A549 (cell line): ENCODE measurements around the gene ZCCHC17. TPM values are rescaled to one million over a fixed set of nuclear protein-coding genes. Genes with fewer than 3 reads are reported as not detected.

Experiments
- ATAC-seq, 2 experiments: fragments of 200-7000 bp in 1 of 2; fragments of >200 bp in 1 of 2; cut with Nextera tagmentation in 1 of 2; cut with Tn5 transposase in 1 of 2; 3 replicates each; pipeline versions ENCODE4 v1.8.0 to v1.9.1; 2018 to 2020; ENCODE audit warnings: mild to moderate bottlenecking in 1 of 2, moderate library complexity in 1 of 2
- CTCF ChIA-PET: fragments of 300-600 bp; sonication (Branson Sonifier 250); formaldehyde crosslinking; extraction: SDS; loops from one replicate; lab custom pipeline; 2021; ENCODE audit warnings: antibody characterized with exemption, inconsistent platforms; lab: Yijun Ruan, JAX
- POLR2A ChIA-PET: fragments of 350-600 bp; formaldehyde crosslinking; extraction: SDS; loops from one replicate; lab custom pipeline; 2021; ENCODE audit warnings: antibody characterized with exemption, inconsistent platforms; lab: Yijun Ruan, JAX
- DNase-seq, 2 experiments: peaks; one replicate each; pipeline versions ENCODE4 v3.0.0 to v3.0.0-alpha.2; 2011 to 2016; ENCODE audit warnings: low read depth in 1 of 2, low spot score in 1 of 2
- FAIRE-seq: peaks from 2 replicates; lab custom pipeline; 2011; peaks lifted over from hg19 to GRCh38; lab: Jason Lieb, UNC
- H3K27ac ChIP-seq, 2 experiments: fragments of >200 bp; sonication (Bioruptor Twin); formaldehyde crosslinking; 3 replicates each; pipeline ENCODE4 v1.5.1; 2016 to 2017
- H3K4me1 ChIP-seq: fragments of >200 bp; sonication (Bioruptor Twin); formaldehyde crosslinking; 3 replicates; pipeline ENCODE4 v1.6.1; 2016
- H3K4me2 ChIP-seq: fragments of >200 bp; sonication (Bioruptor Twin); formaldehyde crosslinking; 3 replicates; pipeline ENCODE4 v1.6.1; 2016
- H3K4me3 ChIP-seq: fragments of >200 bp; sonication (Bioruptor Twin); formaldehyde crosslinking; 3 replicates; pipeline ENCODE4 v1.5.1; 2016
- H3K9me3 ChIP-seq: fragments of >200 bp; sonication (Bioruptor Twin); formaldehyde crosslinking; 3 replicates; pipeline ENCODE4 v1.6.1; 2016
- BCL3 ChIP-seq: fragments of >200 bp; sonication (Bioruptor Twin); formaldehyde crosslinking; IDR thresholded peaks from 3 replicates; pipeline ENCODE4 v1.6.1; 2016
- CBX2 ChIP-seq: fragments of 200-600 bp; sonication (generic); IDR thresholded peaks from 2 replicates; pipeline ENCODE4 v1.6.1; 2016; ENCODE audit warnings: low read depth, mild to moderate bottlenecking, borderline replicate concordance
- CTCF ChIP-seq: fragments of >200 bp; sonication (Bioruptor Twin); formaldehyde crosslinking; IDR thresholded peaks from 3 replicates; pipeline ENCODE4 v1.5.1; 2016
- E2F6 ChIP-seq: IDR thresholded peaks from 2 replicates; pipeline ENCODE4 v1.6.1; 2012; ENCODE audit warnings: low read depth, borderline replicate concordance
- FOSB ChIP-seq: fragments of 250-450 bp; sonication (Bioruptor Pico); IDR thresholded peaks from 2 replicates; pipeline ENCODE4 v1.5.0; 2020; ENCODE audit warnings: mild to moderate bottlenecking, moderate library complexity
- HOXB13 ChIP-seq: fragments of 250-450 bp; sonication (Bioruptor Pico); IDR thresholded peaks from 2 replicates; pipeline ENCODE4 v1.5.0; 2020; ENCODE audit warnings: low read depth, mild to moderate bottlenecking, moderate library complexity
- NFE2L2 ChIP-seq: fragments of 150-350 bp; conservative IDR thresholded peaks from 2 replicates; pipeline ENCODE4 v1.6.1; 2014; ENCODE audit warnings: low read length
- NPAS2 ChIP-seq: fragments of 250-450 bp; sonication (Bioruptor Pico); IDR thresholded peaks from 2 replicates; pipeline ENCODE4 v1.8.0; 2022; ENCODE audit warnings: mild to moderate bottlenecking, moderate library complexity, borderline replicate concordance
- POLR2A ChIP-seq: IDR thresholded peaks from 2 replicates; pipeline ENCODE4 v1.6.1; 2012; ENCODE audit warnings: mild to moderate bottlenecking, low read length
- RAD21 ChIP-seq, 2 experiments: fragments of >200 bp in 1 of 2; sonication (Bioruptor Twin) in 1 of 2; formaldehyde crosslinking in 1 of 2; IDR thresholded peaks in 1 of 2; conservative IDR thresholded peaks in 1 of 2; 2 replicates in 1 of 2; 3 replicates in 1 of 2; pipeline ENCODE4 v1.6.1; 2012 to 2018; ENCODE audit warnings: inconsistent platforms in 1 of 2
- RCOR1 ChIP-seq: fragments of 150-350 bp; IDR thresholded peaks from 2 replicates; pipeline ENCODE4 v1.6.1; 2014; ENCODE audit warnings: antibody characterized with exemption, low read length, low read depth
- SMC3 ChIP-seq: fragments of >200 bp; sonication (Bioruptor Twin); formaldehyde crosslinking; IDR thresholded peaks from 3 replicates; pipeline ENCODE4 v1.6.1; 2018; ENCODE audit warnings: inconsistent platforms
- TP53 ChIP-seq: fragments of 250-450 bp; sonication (Bioruptor Pico); IDR thresholded peaks from 2 replicates; pipeline ENCODE4 v1.5.0; 2021; ENCODE audit warnings: mild to moderate bottlenecking, moderate library complexity
- WGBS: methylation state at CpG from one replicate; pipeline ENCODE4 v1.1.6; 2017; ENCODE audit errors: missing lambda C conversion rate; 5-methylcytosine and 5-hydroxymethylcytosine counted together
- polyA plus RNA-seq, 4 experiments: library from polyadenylated mRNA; depleted of rRNA in 3 of 4; stranded (reverse); fragments of >200 nt; fragmentation: RNase III in 1 of 4; extraction: RNeasy Plus Mini Kit Qiagen cat#74134 plus additional on column Dnase treatment in 1 of 4; gene quantifications; 2 replicates in 3 of 4; 3 replicates in 1 of 4; pipeline ENCODE4 v1.2.3, GENCODE V29; 2011 to 2017

The ZCCHC17 gene
- polyA plus RNA-seq, 2 of the 4 experiments (the other 2 are of a cell fraction) = 28.0 to 34.5 TPM

- Histone ChIP-seq H3K27ac (no peak overlapping the region), H3K4me3 (no peak overlapping the region), H3K9me3 (no peaks in the 10 kb centered on the region)
- ATAC-seq = peak in 1 of 2 experiments; percentile 61; a peak in 3 of 6 replicates
- CTCF ChIA-PET = interaction anchor here (1.2 to 5.2 kb wide), 3 partner anchors 13 to 214 kb away, joined by 4 to 69 read pairs (median 6); no protein-coding TSS in a partner anchor
- POLR2A ChIA-PET = no interaction called here
- TF ChIP-seq TP53 (CRISPR knock-in tag) (no peak), SMC3 (peak; percentile 59), NPAS2 (CRISPR knock-in tag) (no peak), POLR2A (no peak), HOXB13 (CRISPR knock-in tag) (no peak), FOSB (CRISPR knock-in tag) (no peak), E2F6 (no peak), RAD21 (conservative IDR thresholded peaks at IDR 0.05 in 1 of 2, IDR thresholded peaks at IDR 0.05 in 1 of 2) (peak; percentile 61 to 62), CTCF (peak; percentile 60), RCOR1 (no peak)
- TF ChIP-seq, all 56 proteins: peak for 3
- FAIRE-seq = no peak
- DNase-seq = peak; percentile 7 to 45
- no peaks in the 10 kb centered on the region for H3K4me1 ChIP-seq
- no peak overlapping the region for H3K4me2 ChIP-seq
Measured at GRCh38 chr1:31335007-31335406, 38.2 kb downstream of the ZCCHC17 start.

- CTCF ChIA-PET = interaction anchor here (1.0 to 5.2 kb wide), 3 partner anchors 9 to 153 kb away, joined by 3 to 69 read pairs (median 4); no protein-coding TSS in a partner anchor
- Histone ChIP-seq H3K4me1 (no peaks in the 10 kb centered on the region), H3K4me2 (no peak overlapping the region), H3K27ac (no peak overlapping the region), H3K4me3 (no peak overlapping the region), H3K9me3 (no peaks in the 10 kb centered on the region)
- FAIRE-seq (no peak), DNase-seq (no peak), ATAC-seq (no peak)
- POLR2A ChIA-PET = no interaction called here
- WGBS = 87% methylated on average over 10 of the region's 10 CpGs
- TF ChIP-seq BCL3 = no peak
Measured at GRCh38 chr1:31336687-31337467, 40.0 kb downstream of the ZCCHC17 start.

- no peak for TF ChIP-seq CBX2
- Histone ChIP-seq H3K4me1 (no peaks in the 10 kb centered on the region), H3K4me3 (no peak overlapping the region), H3K27ac (no peak overlapping the region), H3K4me2 (no peak overlapping the region), H3K9me3 (no peaks in the 10 kb centered on the region)
- POLR2A ChIA-PET = no interaction called here
- ATAC-seq = no peak
- whole genome bisulfite sequencing = 83% methylated on average over 1 of the region's 1 CpG
- no peak for DNase-seq
- no peak for FAIRE-seq
- CTCF ChIA-PET = no interaction called here
Measured at GRCh38 chr1:31344503-31344902, 47.7 kb downstream of the ZCCHC17 start.

GRCh38 chr1:31345635-31346034 is 48.8 kb downstream of the ZCCHC17 start:
- no peaks in the 10 kb centered on the region for H3K9me3 ChIP-seq
- 92% methylated on average over 2 of the region's 2 CpGs for WGBS
- no peak for TF ChIP-seq FOSB (CRISPR knock-in tag)
- TF ChIP-seq NFE2L2 = no peak
- POLR2A ChIA-PET = no interaction called here
- DNase-seq (no peak), ATAC-seq (no peak), FAIRE-seq (no peak)
- H3K27ac ChIP-seq = no peak overlapping the region
- H3K4me3 ChIP-seq = no peak overlapping the region
- no peak overlapping the region for H3K4me2 ChIP-seq
- no peaks in the 10 kb centered on the region for H3K4me1 ChIP-seq
- CTCF ChIA-PET = interaction anchor here (1.1 to 1.2 kb wide), 2 partner anchors 10 to 204 kb away, joined by 3 to 4 read pairs; no protein-coding TSS in a partner anchor
